NCI-H2227 (cell line): ENCODE results near the gene NOCT.
"Not testable (repeated sequence)": the region's sequence is repeated elsewhere in the genome, so short reads cannot be mapped to it uniquely, and the experiment has no call there.

ENCODE experiments used
- DNase-seq: peaks from one replicate; lab custom pipeline; 2025; ENCODE audit not compliant: unreplicated experiment; lab: John Stamatoyannopoulos, UW

The NOCT gene

GRCh38 chr4:139042981-139043460 is 27.4 kb downstream of the NOCT start:
- DNase-seq, result no peak

GRCh38 chr4:139044291-139044690 is 28.7 kb downstream of the NOCT start:
- no peak for DNase-seq

- DNase-seq, result no peak
These were observed 32.4 kb downstream of the NOCT start for GRCh38 chr4:139048026-139048425.

GRCh38 chr4:139050446-139050845 is 34.9 kb downstream of the NOCT start:
- DNase-seq, result no peak

GRCh38 chr4:139053909-139054308 is 38.3 kb downstream of the NOCT start:
- no peak for DNase-seq

- DNase-seq, result no peak
These were observed 39.4 kb downstream of the NOCT start for GRCh38 chr4:139054791-139055505.

- DNase-seq, result not testable (repeated sequence)
These were observed 43.4 kb downstream of the NOCT start for GRCh38 chr4:139059026-139059425.

GRCh38 chr4:139060591-139060990 is 45.0 kb downstream of the NOCT start:
- DNase-seq, result no peak

- DNase-seq, result no peak
These were observed 60.6 kb downstream of the NOCT start for GRCh38 chr4:139076016-139076744.

GRCh38 chr4:139077567-139078355 is 62.2 kb downstream of the NOCT start:
- no peak for DNase-seq

GRCh38 chr4:139078926-139079325 is 63.3 kb downstream of the NOCT start:
- DNase-seq, result no peak

GRCh38 chr4:139082750-139083606 is 67.4 kb downstream of the NOCT start:
- DNase-seq, result peak; percentile 97

- DNase-seq, result peak; percentile 58
These were observed 68.0 kb downstream of the NOCT start for GRCh38 chr4:139083607-139083955.

GRCh38 chr4:139083956-139084803 is 68.6 kb downstream of the NOCT start:
- DNase-seq, result peak; percentile 93

- no peak for DNase-seq
These were observed 69.2 kb downstream of the NOCT start for GRCh38 chr4:139084804-139085093.

GRCh38 chr4:139085141-139085540 is 69.6 kb downstream of the NOCT start:
- DNase-seq, result no peak

- DNase-seq, result no peak
These were observed 76.7 kb downstream of the NOCT start for GRCh38 chr4:139092271-139092670.
